ENCODE data around the gene RNASEH1. TPM values are rescaled to one million over a fixed set of nuclear protein-coding genes. Genes with fewer than 3 reads are reported as not detected.
"Not testable (repeated sequence)": the region's sequence is repeated elsewhere in the genome, so short reads cannot be mapped to it uniquely, and the experiment has no call there.

RNASEH1 gene
- total RNA-seq, 1 donor from 2014 or later, result 14.9 TPM

GRCh38 chr2:3594493-3595281 is 36.6 kb upstream of the RNASEH1 start, which contains the start of gene COLEC11:
TSS of gene COLEC11 (plus strand) at chr2:3595112. CDS start at chr2:3604341, 9,229 bp downstream.
- DNase-seq (ENCODE audit: low spot score), result peak; percentile 41

- no peak for DNase-seq (ENCODE audit: low spot score)
These were observed 31.0 kb upstream of the RNASEH1 start for GRCh38 chr2:3589086-3589485.

- DNase-seq (ENCODE audit: low spot score), result no peak
These were observed 30.0 kb upstream of the RNASEH1 start for GRCh38 chr2:3588084-3588483.

GRCh38 chr2:3587432-3587831 is 29.3 kb upstream of the RNASEH1 start:
- no peak for DNase-seq (ENCODE audit: low spot score)

- no peak for DNase-seq (ENCODE audit: low spot score)
These were observed 28.9 kb upstream of the RNASEH1 start for GRCh38 chr2:3587021-3587420.

- DNase-seq (ENCODE audit: low spot score), result no peak
These were observed 28.1 kb upstream of the RNASEH1 start for GRCh38 chr2:3586220-3586619.

GRCh38 chr2:3585261-3586109 is 27.4 kb upstream of the RNASEH1 start:
- DNase-seq (ENCODE audit: low spot score), result peak; percentile 76

GRCh38 chr2:3584608-3585260 is 26.6 kb upstream of the RNASEH1 start:
- no peak for DNase-seq (ENCODE audit: low spot score)

- no peak for DNase-seq (ENCODE audit: low spot score)
These were observed 25.9 kb upstream of the RNASEH1 start for GRCh38 chr2:3584076-3584475.

- DNase-seq (ENCODE audit: low spot score), result no peak
These were observed 23.5 kb upstream of the RNASEH1 start for GRCh38 chr2:3581367-3582262.

GRCh38 chr2:3580449-3580848 is 22.3 kb upstream of the RNASEH1 start:
- no peak for DNase-seq (ENCODE audit: low spot score)

GRCh38 chr2:3578987-3579386 is 20.9 kb upstream of the RNASEH1 start:
- no peak for DNase-seq (ENCODE audit: low spot score)

- DNase-seq (ENCODE audit: low spot score), result not testable (repeated sequence)
These were observed 18.1 kb upstream of the RNASEH1 start for GRCh38 chr2:3576263-3576630.

GRCh38 chr2:3575534-3576262 is 17.6 kb upstream of the RNASEH1 start:
- DNase-seq (ENCODE audit: low spot score), result no peak

- DNase-seq (ENCODE audit: low spot score), result no peak
These were observed 16.0 kb upstream of the RNASEH1 start for GRCh38 chr2:3574155-3574554.

GRCh38 chr2:3572620-3573019 is 14.5 kb upstream of the RNASEH1 start:
- no peak for DNase-seq (ENCODE audit: low spot score)

GRCh38 chr2:3571284-3571683 is 13.2 kb upstream of the RNASEH1 start:
- no peak for DNase-seq (ENCODE audit: low spot score)

GRCh38 chr2:3569656-3570055 is 11.5 kb upstream of the RNASEH1 start:
- not testable (repeated sequence) for DNase-seq (ENCODE audit: low spot score)

GRCh38 chr2:3566806-3567205 is 8.7 kb upstream of the RNASEH1 start:
- DNase-seq (ENCODE audit: low spot score), result no peak

GRCh38 chr2:3565117-3565516 is 7.0 kb upstream of the RNASEH1 start:
- no peak for DNase-seq (ENCODE audit: low spot score)

All from mucosa of gallbladder (tissue), 1 donor.